ENCODE data around the gene NUMB. TPM values are rescaled to one million over a fixed set of nuclear protein-coding genes. Genes with fewer than 3 reads are reported as not detected.
"Not testable (repeated sequence)": the region's sequence is repeated elsewhere in the genome, so short reads cannot be mapped to it uniquely, and the experiment has no call there.

Gene NUMB
- total RNA-seq, 1 donor from 2014 or later = 38.9 TPM

GRCh38 chr14:73465823-73466532, 7.6 kb upstream of the NUMB start:
- DNase-seq = no peak

GRCh38 chr14:73463411-73463810, 5.1 kb upstream of the NUMB start:
- DNase-seq = no peak

GRCh38 chr14:73462815-73463214, 4.5 kb upstream of the NUMB start:
- no peak for DNase-seq

DNA sequence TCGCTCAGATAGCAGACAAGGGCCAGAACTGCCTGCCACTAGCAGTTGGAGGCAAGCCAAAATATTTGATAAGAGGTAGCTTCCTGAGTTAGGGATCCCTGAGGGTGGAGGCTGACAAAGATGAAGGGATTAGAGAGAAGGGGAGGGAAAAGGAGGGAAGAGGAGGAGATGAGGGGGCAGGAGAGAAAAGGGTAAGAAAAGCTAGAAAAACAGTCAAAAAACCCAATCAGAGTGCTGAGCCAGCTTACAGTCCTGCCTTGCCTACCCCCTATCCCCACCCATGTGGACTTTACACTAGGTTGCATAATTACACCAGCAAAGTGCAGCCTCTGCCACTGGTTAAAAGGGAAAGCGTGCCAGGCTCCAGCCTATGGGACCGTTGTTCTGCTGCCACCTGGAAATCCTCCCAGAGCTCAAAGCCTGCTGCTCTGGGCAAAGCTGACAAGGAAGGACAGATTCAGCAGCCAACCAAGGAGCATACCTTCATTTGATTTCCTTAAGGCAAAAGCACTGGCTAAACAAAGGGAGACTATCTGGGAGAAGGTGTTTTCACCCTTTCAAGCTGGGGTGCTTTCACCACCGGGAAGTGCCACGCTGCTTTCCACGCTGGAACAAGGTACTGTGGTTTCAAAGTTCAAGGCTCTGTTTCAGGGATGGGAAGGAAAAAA, 3.8 kb upstream of the NUMB start:
- peak; percentile 38 for DNase-seq

DNA sequence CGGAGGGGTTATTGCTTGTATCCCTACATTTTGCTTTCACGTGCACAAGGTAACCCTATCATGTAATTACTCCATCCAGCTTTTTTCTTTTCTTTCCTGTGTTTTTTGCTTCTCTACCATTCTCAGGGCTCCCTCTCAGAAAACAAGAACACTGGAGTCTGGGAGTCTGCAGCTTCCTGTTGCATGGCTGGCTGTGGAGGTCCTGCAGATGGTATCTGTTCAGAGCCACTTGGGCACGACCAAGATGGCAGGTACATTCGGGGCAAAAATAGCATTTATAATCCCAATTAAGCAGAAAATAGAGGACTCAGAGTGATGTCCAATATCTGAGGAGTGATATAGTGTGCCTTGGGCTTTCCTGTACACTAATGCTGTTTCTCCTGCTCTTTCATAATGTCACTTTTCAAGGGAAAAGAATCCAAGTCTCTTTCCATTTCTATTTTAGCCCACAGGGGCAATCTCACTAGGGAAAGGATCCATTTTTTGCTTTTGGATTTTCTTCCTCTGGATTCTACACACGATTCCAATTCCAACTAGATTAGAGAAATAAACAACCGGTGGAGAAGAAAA, 3.2 kb upstream of the NUMB start:
- no peak for DNase-seq

DNA sequence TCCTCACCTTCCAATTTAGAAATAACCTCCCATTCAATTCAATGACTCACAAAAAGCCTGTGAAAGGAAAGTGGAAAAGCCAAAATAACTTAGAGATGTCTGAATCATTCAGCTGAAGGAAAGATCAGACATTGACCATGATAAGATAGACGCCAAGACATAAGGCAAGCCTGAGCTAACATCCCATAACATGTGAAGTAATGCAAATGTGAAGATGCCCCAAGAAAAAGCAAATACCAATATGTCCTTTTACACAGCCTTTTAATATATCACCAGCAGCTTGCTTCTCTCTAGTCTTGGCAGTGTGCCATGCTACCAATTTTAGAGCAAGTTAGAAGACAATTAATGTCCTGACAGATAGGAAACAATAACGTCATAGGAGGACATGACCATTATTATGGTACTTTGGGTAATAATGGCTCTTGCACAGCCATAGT, 2.4 kb upstream of the NUMB start:
- no peak for DNase-seq

- DNase-seq = no peak
Observed at GRCh38 chr14:73459959-73460358, 1.6 kb upstream of the NUMB start.

DNA sequence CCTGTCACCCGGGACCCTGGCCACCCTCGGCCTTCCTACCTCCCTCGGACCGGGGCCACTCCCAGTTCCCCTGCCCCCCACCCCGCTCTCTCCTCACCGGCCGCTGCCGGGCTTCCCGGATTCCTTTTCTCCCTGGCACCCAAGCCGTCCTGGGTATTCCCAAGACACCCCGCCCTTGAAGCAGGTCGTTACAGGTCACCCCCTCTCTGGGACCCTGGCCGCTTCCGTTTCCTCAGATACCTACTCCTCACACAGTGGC, 493 bp downstream of the NUMB start:
- peak; percentile 30 for DNase-seq

DNA sequence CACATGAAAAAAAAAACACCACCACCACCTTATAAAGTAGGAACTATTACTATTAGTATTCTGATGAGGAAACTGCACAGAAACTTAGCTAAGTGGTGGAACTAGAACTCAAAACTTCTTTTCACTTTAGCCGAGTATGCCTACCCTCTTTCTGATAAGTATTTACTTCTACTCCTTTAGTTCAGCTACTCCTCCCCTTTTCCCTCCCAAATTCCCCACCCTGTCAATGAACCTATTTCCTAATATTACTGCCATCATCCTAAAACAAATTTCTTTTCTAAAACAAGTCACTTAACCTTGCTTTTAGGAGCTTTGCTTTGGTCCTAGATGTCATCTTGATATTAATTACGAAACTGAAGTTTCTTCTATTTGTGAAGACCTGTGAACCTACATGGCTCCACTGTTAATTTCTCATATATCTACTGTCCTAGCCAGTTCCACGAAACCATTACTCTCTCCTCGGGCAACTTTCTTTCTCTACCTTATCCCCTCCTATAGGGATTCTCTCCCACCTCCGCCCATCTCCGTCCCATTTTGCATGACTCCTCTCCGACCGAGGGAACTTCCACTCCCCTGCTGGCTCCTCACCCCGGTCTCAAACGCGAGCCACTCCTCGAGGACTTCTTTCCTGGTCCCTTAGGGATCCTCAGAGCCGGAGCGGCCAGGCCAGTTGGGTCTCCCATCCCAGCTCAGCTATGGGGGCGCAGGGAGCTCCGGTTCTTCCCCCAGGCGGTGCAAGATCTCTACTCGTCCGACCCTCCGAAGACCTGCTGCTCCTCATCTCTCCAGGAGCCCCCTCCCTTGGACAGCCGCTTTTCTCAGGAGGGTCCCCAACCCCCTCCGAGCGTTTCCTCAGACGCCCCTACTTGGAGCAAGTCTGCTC, 1.1 kb downstream of the NUMB start:
- peak; percentile 33 for DNase-seq

DNA sequence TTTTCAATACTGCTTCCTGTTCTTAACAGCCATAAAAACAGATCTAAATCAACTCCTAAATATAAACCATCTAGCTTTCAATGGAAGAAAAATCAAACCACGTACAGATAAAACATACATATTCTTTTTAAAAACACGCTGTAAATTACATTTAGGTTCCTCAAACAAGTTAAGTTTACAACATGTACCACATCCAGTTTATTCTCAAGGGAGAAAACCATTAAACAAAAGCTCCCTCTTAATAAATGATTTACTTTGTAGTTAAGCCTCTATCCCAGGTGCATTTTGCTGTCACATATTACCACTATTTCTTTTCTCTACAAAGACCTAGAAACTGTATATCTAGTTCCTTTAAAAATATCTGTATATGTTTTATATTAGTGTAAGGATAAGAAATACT, 3.1 kb downstream of the NUMB start:
- DNase-seq = no peak

GRCh38 chr14:73452341-73453186, 5.8 kb downstream of the NUMB start:
- peak; percentile 70 for DNase-seq

DNA sequence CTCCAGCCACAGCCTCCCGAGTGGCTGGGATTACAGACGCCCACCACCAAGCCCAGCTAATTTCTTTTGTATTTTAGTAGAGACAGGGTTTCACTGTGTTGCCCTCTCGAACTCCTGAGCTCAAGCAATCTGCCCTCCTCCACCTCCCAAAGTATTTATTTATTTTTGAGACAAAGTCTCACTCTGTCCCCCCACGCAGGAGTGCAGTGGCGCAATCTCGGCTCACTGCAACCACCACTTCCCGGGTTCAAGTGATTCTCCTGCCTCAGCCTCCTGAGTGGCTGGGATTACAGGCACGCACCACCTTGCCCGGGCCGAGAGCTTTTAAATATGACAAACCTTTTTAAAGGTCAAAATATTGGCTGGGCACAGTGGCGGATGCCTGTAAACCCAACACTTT, 14.6 kb downstream of the NUMB start:
- no peak for DNase-seq

DNA sequence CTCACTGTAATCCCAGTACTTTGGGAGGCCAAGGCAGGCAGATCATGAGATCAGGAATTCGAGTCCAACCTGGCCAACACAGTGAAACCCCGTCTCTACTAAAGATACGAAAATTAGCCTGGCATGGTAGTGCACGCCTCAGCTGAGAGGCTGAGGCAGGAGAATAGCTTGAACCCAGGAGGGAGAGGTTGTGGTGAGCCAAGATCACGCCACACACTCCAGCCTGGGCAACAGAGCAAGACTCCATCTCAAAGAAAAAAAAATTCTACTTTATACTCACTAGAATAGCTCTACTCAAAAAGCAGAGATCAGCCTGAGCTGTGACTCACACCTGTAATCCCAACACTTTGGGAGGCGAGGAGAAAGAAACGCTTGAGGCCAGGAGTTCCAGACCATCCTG, 17.1 kb downstream of the NUMB start:
- no peak for DNase-seq

DNA sequence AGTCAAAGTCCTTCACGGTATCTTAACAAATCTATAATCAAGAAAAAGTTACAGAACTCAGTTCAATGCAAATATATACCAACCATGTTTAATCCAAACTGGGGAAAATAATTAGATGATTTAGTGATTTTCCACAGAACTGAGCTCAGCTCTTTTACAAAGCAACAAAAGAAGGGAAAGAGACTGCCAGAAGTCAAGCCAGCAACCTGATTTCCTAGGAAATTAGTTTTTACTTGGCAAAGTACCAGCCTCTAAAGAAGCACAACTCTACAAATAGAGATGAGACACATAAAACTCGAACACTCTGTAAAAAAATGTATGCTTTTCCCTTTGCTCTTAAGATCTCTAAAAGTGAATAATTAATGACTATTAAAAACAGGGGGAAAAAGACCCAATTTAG, 19.4 kb downstream of the NUMB start:
- DNase-seq = no peak

GRCh38 chr14:73437206-73437605, 21.1 kb downstream of the NUMB start:
- DNase-seq = no peak

DNA sequence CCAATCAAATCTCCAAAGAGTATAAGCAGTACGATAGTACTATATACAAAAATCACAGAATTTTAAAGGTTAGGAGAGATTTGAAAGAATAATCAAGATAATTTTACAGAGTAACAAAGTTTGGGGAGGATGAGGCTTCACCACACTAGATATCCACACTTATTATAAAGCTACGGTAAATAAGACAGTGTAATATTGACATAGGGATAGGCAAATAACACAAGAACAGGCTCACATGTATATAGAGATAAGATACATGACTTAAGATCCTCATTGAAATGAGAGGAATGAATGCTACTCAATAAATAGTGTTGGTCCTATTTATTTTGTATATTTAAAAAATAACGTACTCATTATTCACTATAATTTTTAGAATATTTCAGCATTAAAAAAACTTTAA, 26.2 kb downstream of the NUMB start:
- DNase-seq = no peak

DNA sequence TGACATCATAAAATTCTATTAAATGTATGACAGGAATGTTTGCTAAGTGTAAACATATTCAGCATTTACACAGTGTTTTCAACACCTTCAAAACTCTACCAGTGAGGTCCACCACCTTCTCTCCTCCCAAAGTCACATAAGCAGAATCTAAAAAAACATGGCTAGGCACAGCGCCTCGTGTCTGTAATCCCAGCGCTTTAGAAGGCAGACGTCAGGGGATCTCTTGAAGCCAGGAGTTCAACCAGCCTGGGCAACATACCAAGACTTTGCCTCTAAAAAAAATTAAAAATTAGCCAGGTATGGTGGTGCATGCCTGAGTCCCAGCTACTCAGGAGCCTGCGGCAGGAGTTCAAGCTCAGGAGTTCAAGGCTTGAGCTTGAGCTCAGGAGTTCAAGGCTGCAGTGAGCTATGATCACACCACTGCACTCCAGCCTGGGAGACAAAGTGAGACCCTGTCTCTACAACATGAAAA, 30.0 kb downstream of the NUMB start:
- DNase-seq = peak; percentile 36

DNA sequence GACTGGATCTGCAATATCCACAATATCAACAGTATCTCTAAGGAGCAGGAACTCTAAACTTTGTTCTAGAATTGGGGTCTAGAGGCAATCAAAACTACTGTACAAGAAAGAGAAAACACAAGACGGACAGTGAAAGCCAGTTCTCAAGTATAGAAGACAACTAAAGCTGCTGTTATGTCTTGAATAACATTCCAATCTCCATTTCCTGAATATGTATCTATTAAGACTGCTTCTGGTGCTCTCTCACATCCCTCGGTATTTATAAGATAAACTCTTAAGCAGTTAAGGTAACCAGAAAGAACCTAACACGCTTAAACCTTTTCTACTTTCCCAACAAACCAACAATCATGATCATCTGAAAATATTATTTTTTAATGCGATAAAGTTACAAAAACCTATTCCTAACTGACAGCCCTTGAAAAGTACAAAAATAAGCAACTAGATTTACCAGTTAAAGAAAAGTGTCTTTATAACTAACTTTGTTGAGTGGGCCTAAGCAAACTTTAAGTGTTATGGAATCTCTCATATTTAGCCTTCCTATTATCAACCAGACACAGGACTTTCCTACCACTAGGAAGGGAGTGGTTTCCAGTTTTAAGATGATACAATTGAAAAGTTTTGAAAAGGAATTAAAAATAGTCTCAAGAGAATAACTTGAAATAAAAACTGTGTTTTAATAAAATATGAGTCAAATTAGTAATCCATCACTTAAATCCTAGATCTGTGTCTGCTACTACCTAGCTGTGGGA, 30.7 kb downstream of the NUMB start:
- no peak for DNase-seq

DNA sequence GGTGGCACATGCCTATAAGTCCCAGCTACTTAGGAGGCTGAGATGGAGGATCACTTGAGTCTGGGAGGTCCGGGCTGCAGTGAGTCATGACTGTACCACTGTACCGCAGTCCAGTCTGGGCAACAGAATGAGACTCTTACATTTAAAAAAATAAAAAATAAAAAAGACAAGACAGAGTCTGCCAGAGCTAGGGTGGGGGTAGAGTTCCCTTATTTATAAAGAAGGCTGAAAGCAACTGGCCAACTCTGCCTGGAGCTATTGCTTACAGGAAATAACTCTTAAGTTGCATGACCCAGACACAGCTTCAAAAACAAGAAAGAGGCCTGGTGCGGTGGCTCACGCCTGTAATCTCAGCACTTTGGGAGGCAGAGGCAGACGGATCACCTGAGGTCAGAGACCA, 31.5 kb downstream of the NUMB start:
- DNase-seq = no peak

DNA sequence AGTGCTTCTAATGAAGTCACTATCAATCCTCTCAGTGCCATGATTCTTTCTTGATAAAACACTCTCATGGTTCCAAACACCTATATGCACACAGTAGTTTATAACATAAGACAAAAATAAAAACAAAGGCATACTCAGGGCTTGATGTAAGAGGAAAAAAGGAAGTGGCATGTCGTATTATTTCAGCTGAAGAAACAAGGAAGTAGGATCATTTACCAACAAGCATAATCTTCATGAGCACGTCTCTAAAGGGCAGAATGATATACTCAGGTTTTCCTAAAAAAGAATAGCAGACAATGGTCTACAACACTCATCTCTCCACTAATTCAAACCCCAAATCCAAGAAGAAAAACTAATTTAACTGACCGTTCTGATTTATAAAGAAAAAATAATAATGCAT, 33.9 kb downstream of the NUMB start:
- DNase-seq = no peak

DNA sequence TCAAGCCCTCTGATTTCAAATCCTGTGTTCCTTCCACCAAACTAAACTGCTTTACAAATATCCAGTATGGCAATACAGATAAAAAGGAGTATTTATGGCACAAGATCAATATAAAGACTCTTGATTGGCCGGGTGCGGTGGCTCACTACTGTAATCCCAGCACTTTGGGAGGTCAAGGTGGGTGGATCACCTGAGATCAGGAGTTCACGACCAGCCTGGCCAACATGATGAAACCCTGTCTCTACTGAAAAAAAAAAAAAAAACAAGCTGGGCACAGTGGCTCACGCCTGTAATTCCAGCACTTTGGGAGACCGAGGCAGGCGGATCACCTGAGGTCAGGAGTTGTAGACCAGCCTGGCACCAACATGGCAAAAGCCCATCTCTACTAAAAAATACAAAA, 35.3 kb downstream of the NUMB start:
- not testable (repeated sequence) for DNase-seq

Data from tongue (tissue), 2 donors.